Keratinocyte (primary cell): Measurements from ENCODE around the gene S100A9.

ENCODE experiments used
- EZH2 ChIP-seq: IDR thresholded peaks from one replicate; pipeline ENCODE4 v1.6.1; 2012; ENCODE audit warnings: inconsistent platforms, mild to moderate bottlenecking, low read length, moderate library complexity
- TF ChIP-seq, protein P1 (sequence below), 3 experiments: IDR thresholded peaks in 1 of 3; conservative IDR thresholded peaks in 1 of 3; optimal IDR thresholded peaks in 1 of 3; 2 replicates in 2 of 3; 3 replicates in 1 of 3; pipeline versions ENCODE3 to v1.5.1; 2011; ENCODE audit warnings: low read length in 3 of 3, mild to moderate bottlenecking in 3 of 3, moderate library complexity in 2 of 3, control low read depth in 1 of 3, inconsistent platforms in 1 of 3; ENCODE audit not compliant: insufficient read depth in 2 of 3; ENCODE audit errors: extremely low read depth in 1 of 3

DNA sequence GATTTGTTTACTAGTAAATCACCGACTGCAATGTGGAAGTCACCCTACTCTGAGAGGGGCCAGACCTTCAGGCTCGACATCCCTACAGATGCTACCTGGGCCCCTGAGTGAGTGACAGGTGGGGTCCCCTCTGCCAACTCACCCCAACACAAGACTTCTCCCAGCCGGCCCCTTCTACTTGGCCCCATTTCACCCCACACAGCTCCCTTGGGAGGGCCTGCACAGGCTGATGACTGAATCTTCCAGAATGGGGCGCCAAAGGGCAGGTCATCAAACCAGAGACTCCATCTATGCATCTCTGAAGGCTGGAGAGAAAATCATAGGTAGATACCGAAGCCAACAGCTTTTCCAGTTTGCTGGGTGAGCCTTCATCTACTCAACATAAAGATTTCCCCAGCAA is 42.6 kb downstream of the S100A9 start:
- TF ChIP-seq, protein P1, sequence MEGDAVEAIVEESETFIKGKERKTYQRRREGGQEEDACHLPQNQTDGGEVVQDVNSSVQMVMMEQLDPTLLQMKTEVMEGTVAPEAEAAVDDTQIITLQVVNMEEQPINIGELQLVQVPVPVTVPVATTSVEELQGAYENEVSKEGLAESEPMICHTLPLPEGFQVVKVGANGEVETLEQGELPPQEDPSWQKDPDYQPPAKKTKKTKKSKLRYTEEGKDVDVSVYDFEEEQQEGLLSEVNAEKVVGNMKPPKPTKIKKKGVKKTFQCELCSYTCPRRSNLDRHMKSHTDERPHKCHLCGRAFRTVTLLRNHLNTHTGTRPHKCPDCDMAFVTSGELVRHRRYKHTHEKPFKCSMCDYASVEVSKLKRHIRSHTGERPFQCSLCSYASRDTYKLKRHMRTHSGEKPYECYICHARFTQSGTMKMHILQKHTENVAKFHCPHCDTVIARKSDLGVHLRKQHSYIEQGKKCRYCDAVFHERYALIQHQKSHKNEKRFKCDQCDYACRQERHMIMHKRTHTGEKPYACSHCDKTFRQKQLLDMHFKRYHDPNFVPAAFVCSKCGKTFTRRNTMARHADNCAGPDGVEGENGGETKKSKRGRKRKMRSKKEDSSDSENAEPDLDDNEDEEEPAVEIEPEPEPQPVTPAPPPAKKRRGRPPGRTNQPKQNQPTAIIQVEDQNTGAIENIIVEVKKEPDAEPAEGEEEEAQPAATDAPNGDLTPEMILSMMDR (optimal IDR thresholded peaks at IDR 0.05 in 1 of 3, IDR thresholded peaks at IDR 0.05 in 1 of 3, conservative IDR thresholded peaks at IDR 0.05 in 1 of 3; ENCODE audit: extremely low read depth in 1 of 3, insufficient read depth in 2 of 3, low read length in 3 of 3), result peak; percentile 19 to 46 (median 39)
- no peak for TF ChIP-seq EZH2
